ENCODE measurements around the gene ACVRL1. TPM values are rescaled to one million over a fixed set of nuclear protein-coding genes. Genes with fewer than 3 reads are reported as not detected.

The ACVRL1 gene
- total RNA-seq, 1 experiment from 2014 or later, result not detected

GRCh38 chr12:51883295-51883694, 24.0 kb upstream of the ACVRL1 start:
- no peak for DNase-seq
- Histone ChIP-seq H4K91ac (ENCODE audit: insufficient read length, low read depth, low read length) (no peak overlapping the region), H2BK15ac (ENCODE audit: low read depth, low read length) (no peak overlapping the region), H3T11ph (ENCODE audit: low read length) (no peak overlapping the region), H3K23ac (ENCODE audit: insufficient read length, low read depth, low read length) (no peak overlapping the region), H3K27ac (ENCODE audit: insufficient read length, low read depth, low read length) (no peak overlapping the region), H4K8ac (replicated peaks; ENCODE audit: insufficient read length, low read depth, low read length) (no peak overlapping the region), H4K5ac (ENCODE audit: insufficient read length, low read depth, low read length) (no peak overlapping the region), H3K9ac (ENCODE audit: extremely low read depth, insufficient read length, low read length) (no peak overlapping the region), H3K4ac (ENCODE audit: low read depth, low read length) (no peak overlapping the region), H4K20me1 (ENCODE audit: control insufficient read depth, insufficient read depth, insufficient read length) (no peaks in the 10 kb centered on the region), H2BK5ac (ENCODE audit: insufficient read length, low read length) (no peak overlapping the region), H2BK12ac (ENCODE audit: insufficient read length, low read depth, low read length) (no peak overlapping the region), H3K56ac (ENCODE audit: insufficient read length, low read depth, low read length) (no peak overlapping the region), H3K4me2 (ENCODE audit: insufficient read depth, insufficient read length, low read length) (no peak overlapping the region), H3K9me3 (ENCODE audit: control insufficient read depth, low read depth, low read length) (no peaks in the 10 kb centered on the region), H2BK20ac (ENCODE audit: low read depth, low read length, poor library complexity, severe bottlenecking) (no peak overlapping the region), H3K18ac (ENCODE audit: insufficient read length, low read depth, low read length) (no peak overlapping the region), H2BK120ac (ENCODE audit: low read depth, low read length, poor library complexity, severe bottlenecking) (no peak overlapping the region), H2AFZ (ENCODE audit: low read length) (no peak overlapping the region), H3K23me2 (ENCODE audit: insufficient read length, low read depth, low read length, poor library complexity, severe bottlenecking) (no peaks in the 10 kb centered on the region), H2AK5ac (ENCODE audit: insufficient read length, low read length) (no peak overlapping the region), H3K4me1 (ENCODE audit: insufficient read depth, low read length) (peaks cover 2% of the 10 kb centered on the region), H3K14ac (ENCODE audit: insufficient read depth, low read length) (no peak overlapping the region), H3K79me1 (ENCODE audit: insufficient read depth, low read depth, low read length, poor library complexity, severe bottlenecking) (no peaks in the 10 kb centered on the region), H3K79me2 (ENCODE audit: insufficient read depth, low read length) (no peaks in the 10 kb centered on the region), H3K27me3 (ENCODE audit: insufficient read depth, low read length) (no peaks in the 10 kb centered on the region)
- TF ChIP-seq CTCF (conservative IDR thresholded peaks at IDR 0.05), result no peak
- Mint-ChIP-seq H3K9me3 (no peaks in the 10 kb centered on the region), H3K27ac (no peak overlapping the region), H3K4me1 (peaks cover 9 to 13% of the 10 kb centered on the region in 2 experiments), H3K36me3 (ENCODE audit: insufficient read depth in 1 of 3, low read depth in 3 of 3) (no peaks in the 10 kb centered on the region; a peak in 2 of 7 replicates), H3K4me3 (no peak overlapping the region), H3K27me3 (ENCODE audit: low read depth) (peaks cover 12% of the 10 kb centered on the region)
- no CpG with 5 or more reads among the region's 1 CpG for WGBS (ENCODE audit: extremely low coverage, insufficient read length, low lambda C conversion rate)
